NCI-H2196 (cell line): Measurements from ENCODE around the gene CRYBA1.
A peak's percentile ranks its signal among the peaks of the same experiment; 100 is the strongest.

Experiments
- DNase-seq: peaks from one replicate; lab custom pipeline; 2025; ENCODE audit not compliant: unreplicated experiment; lab: John Stamatoyannopoulos, UW

Gene CRYBA1

DNA sequence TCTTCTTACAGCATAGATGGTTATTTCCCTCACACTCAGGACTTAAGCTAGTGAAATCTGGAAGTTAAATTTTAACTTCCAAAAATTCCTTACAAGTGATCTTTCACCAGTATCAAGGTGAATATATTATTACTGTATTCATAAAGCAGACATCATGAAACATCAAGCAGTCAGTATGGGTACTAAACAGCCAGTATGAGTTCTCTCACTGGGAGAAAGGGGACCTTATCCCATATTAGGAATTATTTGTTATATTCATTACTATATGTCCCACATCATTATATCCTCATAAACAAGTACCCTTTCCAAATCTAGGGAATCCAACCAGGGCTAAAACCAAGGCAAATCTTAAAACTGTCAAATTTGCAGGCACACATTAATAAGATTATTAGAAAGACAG, 32.0 kb downstream of the CRYBA1 start:
- no peak for DNase-seq

DNA sequence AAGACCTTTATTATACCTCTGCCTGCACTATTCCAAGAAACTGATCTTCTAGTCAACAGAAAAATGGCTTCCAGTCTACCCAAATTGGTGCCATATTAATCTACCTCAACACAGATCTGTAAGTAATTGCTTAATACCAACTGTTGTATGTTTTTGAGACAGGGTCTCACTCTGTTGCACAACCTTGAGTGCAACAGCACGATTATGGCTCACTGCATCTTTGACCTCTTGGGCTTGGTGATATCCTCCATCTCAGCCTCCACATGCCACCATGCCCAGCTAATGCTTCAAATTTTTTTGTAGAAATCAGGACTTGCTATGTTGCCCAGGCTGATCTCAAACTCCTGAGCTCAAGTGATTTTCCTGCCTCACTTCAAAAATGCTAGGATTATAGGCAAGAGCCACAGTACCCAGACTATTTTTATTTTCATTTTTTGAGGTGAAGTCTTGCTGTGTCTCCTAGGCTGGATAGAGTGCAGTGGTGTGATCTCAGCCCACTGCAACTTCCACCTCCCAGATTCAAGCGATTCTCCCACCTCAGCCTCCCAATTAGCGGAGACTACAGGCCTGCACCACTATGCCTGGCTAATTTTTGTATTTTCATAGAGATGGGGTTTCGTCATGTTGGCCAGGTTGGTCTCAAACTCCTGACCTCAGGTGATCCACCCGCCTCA, 32.9 kb downstream of the CRYBA1 start:
- no peak for DNase-seq

DNA sequence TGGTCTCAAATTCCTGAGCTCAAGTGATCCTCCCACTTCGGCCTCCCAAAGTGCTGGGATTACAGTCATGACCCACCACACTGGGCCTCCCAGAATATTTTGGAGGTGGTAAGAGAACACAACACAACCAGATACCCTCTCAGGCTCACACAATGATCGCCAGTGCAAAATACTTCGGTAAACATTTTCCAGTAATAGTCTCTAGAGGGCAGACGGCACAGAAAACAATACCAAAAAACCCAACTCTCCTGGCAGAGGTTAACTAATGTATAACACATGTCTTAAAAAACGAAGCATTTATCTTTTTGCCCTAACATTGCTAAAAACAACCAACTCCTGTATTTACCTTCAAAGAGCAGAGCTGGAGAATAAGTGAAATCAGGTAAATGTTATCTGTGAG, 36.8 kb downstream of the CRYBA1 start:
- no peak for DNase-seq

DNA sequence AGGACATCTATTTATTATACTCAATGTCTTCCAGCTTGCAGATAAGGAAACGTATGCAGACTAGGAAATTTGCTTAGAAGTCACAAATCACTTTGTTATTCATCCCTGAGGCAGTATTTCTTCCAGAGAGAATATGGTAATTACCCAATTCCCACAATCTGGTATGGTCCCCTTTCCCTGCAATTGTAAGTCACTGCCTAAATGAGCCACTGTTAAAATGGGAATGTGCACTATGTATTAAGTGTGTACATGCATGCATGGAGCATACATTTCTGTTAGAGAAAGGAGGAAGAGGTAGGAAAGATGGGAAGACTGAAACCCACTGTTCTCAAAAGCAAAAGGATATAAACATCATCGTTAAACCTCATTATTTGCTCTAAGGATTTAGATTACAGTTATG, 37.3 kb downstream of the CRYBA1 start:
- no peak for DNase-seq

DNA sequence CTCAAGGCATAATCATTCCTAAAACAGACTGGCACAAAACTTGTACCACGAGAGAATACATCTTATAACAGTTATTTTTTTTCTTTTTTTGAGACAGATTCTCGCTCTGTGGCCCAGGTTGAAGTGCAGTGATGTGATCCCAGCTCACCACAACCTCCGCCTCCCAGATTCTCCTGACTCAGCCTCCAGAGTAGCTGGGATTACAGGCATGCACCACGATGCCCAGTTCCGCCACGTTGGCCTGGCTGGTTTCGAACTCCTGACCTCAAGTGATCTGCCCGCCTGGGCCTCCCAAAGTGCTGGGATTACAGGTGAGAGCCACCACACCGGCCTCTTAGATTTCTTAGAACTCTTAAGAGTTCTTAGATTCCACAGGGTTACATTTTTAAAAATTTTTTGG, 43.2 kb downstream of the CRYBA1 start:
- DNase-seq, result no peak

DNA sequence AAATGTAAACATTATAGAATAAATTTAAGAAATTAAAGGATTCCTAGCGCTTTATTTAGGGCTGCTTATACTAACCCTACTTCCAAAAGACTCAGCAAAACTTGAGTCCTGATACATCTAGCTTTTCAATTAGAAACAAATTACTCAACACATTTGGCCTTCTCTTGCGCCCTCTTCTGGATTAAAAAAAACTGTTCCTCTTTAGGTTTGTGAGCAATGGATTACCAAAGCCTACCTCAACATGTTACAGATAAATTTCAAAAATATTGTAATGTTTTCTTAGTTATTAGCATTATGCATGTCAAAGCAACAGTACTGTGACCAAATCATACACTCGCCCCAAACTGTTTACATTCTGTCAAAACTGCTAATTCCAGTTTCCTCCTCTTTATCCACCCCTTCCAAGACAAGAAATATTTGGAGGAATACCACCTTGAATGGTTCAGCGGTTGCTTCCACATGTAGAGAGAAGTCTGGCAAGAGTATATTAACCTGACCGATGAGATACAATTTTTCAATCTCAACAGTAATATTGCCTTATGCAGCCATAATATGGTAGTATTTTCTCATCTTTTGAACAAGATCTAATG, 44.6 kb downstream of the CRYBA1 start:
- peak; percentile 54 for DNase-seq

DNA sequence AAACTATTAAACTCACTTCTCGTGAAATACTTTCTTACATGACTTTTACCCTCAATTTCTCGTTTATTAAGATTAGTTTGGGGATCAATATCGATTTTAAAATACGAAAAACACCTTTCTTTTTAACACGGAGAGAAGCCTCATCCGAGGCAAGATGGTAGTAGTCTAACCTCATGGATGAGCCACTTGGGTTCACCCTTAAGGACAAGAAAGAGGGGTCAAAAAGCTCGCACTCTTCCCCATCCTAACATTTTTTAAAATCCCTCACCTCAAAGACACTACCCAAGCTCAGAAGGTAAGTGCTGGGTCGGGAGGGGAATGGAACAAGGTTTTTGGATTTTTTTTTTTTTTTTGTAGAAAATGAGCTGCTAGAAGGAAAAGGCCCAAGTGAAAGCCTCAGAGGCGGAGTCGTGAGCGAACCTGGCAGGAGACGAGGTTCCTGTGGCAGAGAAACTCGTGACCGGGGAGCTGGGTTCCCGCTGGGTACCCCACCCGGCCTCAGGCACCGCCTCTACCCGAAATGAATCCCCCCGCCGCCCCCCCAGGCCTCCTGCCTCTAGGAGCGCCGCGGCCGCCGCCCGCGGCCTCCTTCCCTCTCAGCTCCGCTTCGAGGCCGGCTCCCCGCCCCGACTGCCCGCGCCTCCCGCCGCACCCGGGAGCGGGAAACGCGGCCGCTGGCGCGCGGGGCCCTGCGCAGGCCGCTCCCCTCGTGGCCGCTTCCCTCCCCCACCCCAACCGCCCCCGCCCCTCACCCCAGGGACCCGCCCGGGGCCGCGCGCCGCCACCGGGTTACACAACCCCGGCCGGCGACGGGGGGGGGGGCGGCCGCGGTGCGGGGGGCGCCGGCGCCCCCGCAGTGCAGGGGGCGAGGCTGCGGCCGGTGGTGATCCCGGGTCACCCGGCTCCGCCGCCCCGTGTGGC, 45.7 kb downstream of the CRYBA1 start:
- DNase-seq, result peak; percentile 0

DNA sequence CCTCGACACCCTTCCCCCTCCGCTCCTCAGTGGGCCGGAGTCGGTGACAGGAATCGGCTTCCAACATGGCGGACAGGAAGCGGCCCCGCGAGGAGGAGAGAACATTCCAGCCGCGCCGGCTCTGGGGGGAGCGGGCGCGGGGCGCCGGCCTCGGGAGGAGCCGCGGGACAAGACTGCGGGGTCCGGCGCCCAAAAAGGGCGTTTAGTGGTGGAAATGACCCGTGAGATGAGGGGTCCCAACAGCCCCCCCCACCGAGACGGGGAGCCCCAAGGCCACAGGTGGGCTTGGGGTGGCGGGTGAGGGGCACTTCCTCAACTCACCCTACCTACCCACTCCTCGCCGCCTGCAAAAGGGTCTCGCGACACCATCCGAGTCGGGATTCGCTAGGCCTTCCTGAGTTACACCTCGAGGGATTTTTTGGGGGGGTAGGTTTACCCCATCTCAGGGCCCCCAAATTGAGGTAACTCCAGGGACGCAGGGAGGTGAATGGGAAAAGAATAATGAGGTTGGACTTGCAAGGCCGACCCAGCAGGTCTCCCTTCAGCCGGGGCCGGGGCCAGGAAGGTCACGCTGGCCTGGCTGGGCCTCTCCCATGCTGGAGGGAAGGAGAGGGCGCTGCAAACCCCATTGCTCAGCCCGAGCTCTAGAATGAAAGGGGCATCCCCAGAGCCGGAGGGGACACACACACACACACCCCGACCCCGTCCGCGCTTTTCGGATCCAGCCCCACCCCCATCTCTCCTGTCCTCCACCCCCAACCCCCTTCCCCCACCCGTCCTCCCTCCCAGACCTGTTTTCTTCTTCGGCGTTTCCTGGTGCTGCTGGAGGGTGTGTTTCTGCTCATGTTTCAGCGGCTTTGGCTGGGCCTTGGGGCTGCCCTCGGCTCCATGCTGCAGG, 46.6 kb downstream of the CRYBA1 start:
- DNase-seq, result peak; percentile 16

DNA sequence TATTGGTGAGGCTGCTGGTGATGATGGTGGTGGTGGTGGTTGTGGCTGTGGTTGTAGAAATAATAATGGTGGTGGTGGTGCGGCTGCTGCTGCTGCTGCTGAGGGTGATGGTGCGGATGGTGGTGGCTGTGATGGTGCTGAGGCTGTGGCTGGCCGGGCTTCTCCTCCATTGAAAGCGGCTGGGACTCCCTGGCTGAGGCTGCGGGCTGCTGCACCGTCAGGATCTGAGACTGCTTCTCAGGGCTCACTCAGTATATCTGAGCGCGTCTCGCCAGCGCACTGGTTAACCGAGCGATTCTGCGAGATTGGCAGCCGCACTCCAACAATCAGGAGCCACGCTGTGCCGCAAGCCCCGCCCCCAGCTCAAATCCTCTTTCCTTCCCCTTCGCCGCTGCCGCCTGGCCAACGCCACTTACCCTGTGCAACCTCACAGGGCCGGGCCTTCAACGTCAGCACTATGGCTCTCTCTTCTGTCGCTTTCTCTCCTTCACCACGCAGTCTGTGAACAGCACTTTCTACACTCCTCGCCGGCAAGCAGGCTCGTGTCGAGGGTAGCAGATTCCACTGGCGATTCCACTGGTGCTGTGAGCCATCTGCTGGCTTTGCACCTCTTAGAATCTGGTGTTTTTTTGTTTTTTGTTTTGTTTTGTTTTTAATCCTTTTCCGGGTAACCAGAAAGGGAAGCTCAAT, 47.4 kb downstream of the CRYBA1 start, which contains the start of gene NUFIP2:
NUFIP2 (minus strand) TSS at position 259 of the 690 bp plus-strand sequence; CDS start at position 170, 89 bp downstream.
- DNase-seq, result peak; percentile 91

DNA sequence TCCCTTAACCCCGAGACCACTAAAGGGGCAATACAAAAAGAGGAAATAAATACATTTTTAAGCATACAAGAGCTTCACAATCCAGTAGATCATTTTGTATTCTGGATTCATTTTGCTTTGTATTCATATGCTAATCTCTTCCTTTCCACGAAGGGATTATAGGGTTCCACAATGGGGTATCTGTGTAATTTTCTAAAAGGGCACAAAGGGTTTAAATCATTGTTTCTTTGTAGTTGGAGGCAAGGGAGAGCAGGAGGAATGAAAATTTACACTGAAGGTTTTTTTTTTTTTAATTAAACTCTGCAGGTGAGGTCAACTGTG, 47.9 kb downstream of the CRYBA1 start:
- DNase-seq, result no peak

DNA sequence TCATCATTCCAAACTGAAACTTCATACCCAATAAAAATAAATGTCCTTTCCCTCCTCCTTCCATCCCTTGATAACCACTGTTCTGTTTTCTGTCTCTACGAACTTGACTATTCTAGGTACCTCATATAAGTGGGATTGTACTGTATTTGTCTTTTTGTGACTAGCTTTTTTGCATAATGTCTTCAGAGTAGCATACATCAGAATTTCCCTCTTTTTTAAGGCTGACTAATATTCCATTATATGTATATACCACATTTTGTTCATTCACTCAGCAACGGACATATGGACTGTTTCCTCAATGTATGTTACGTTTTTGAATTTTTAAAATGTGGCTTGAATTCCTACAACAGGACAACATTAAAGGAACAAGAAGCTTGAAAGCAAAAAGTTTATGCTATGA, 48.8 kb downstream of the CRYBA1 start:
- DNase-seq, result no peak

DNA sequence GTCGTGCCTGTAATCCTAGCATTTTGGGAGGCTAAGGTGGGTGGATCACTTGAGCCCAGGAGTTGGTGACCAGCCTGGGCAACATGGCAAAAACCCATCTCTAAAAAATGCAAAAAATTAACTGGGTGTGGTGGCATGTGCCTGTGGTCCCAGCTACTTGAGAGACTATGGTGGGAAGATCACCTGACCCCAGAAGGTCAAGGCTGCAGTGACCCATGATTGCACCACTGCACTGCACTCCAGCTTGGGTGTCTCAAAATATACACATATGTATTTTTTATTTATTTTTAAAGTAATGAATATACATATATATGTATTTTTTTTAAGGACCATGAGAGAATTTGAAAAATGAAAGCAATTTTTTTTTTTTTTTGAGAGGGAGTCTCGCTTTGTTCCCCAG, 52.4 kb downstream of the CRYBA1 start:
- DNase-seq, result no peak

DNA sequence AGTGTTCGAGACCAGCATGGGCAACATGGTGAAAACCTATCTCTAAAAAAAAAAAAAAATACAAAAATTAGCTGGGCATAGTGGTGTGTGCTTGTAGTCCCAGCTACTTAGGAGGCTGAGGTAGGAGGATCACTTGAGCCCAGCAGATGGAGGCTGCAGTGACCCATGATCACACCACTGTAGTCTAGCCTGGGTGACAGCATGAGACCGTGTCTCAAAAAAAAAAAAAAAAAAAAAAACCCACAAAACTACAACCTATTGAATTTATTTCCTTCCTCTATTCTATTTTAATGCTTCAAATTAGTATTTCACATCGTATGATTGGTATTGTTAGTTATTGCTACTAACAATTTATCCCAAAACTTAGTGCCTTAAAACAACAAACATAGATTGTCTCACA, 56.7 kb downstream of the CRYBA1 start:
- no peak for DNase-seq
